ENCODE results near the gene CD93.

CD93 gene

DNA sequence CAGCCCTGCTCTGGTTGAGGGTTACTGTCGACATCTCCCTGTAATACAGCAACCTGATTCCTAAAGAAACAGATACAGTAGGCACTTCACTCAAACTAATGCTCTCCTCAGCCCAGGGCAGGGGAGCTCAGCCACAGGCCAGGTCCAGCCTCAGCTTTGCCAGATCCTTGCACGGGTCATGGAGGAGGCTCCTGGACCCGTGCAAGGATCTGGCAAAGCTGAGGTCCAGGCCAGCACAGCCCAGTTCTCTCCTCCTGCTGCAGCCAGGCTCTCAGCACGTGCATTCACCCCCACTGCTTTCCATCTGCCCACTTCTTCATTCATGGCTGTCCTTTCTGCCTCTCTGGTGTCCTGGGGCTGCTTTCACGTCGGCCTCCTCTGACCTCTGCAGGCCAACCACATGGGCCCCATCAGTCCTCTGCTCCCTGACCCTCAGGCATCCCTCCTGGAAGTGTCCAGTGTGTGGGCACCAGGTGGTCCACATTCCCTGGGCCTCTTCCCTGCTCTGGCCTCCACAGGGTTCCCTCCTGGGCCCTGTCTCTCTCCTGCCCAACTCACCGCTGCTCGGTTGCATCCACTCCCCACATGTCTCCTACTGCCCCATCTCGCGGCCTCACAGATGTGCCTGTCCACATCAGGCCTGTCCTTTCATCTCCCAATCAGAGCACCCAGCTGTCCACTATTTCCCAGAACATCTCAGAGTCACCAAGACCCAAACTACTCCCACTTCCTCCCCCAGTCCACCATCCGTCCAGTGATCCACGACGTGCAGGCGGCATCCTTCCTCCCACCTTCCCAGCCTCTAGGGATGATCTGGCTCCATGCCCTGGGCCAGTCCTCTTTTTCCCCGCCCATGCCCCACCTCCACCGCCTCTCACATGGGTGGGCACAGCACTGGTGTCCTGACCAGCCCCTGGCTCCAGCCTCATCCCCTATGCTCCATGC lies 11.8 kb upstream of the CD93 start:
- TF ChIP-seq GATA2 (IDR thresholded peaks at IDR 0.05; ENCODE audit: low read depth, low read length) (no peak), GATA3 (IDR thresholded peaks at IDR 0.05; ENCODE audit: low read depth, low read length) (no peak)

DNA sequence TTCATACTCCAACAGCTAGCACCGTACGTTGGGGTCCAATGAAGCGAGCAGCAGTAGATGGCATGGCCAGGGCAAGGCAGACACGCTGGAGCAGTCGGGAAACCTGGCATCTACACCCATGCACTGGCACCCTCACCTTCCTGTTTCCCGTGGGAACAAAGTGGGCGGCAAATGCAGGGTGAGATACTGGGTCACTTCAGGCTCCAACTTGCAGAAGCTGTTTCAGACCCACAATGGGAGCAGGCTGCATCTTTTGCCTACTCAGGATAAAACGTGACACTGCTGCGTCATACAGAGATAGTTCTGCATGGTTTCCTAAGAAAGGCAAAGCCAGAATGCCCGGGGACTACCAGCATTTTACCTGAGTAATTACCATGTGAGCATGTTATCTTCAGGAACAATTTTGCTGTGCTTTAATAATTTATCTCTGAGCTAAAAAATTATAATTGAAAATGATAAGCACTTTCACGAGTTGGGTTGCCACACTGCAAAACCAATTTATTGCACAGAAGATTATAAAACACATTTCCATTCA lies 10.9 kb upstream of the CD93 start:
- TF ChIP-seq GATA3 (IDR thresholded peaks at IDR 0.05; ENCODE audit: low read depth, low read length) (no peak), GATA2 (IDR thresholded peaks at IDR 0.05; ENCODE audit: low read depth, low read length) (no peak)

DNA sequence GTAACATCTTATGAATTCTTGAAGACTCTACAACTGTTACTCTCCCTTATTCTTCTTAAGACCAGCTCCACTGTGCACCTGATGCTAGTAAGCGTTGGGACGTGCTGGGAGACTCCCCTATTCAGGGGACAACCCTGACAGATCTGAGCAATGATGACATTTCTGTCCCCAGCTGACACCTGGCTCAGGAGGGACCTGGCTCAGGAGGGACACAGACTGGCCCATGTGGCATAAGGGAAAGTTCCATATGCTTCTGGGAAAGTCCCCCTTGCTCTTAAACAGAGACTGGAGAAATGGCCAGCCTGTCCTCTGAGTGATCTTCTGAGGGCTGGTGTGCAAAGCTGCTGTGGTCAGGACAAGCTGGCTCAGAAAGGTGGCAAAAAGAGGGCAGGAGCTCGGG lies 10.0 kb upstream of the CD93 start:
- TF ChIP-seq GATA2 (IDR thresholded peaks at IDR 0.05; ENCODE audit: low read depth, low read length) (no peak), GATA3 (IDR thresholded peaks at IDR 0.05; ENCODE audit: low read depth, low read length) (no peak)

DNA sequence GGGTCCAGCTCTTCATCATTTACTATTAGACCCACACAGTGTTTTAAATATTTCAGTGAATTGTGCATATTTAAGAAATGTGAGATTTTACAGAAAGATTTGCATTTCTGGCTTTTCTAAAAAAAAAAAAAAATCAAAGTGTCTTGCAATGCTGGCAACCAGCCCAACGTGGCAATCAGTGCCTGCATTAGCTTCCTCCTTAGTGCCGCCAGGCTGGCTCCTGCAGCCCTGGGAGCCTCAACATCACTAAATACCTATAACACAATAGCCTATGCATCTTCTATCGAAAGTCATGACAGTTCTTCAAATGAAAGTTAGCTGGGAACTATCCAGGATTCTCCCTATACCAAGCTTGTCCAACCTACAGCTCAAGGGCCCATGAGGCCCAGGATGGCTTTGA lies 9.4 kb upstream of the CD93 start:
- no peak for TF ChIP-seq GATA3 (IDR thresholded peaks at IDR 0.05; ENCODE audit: low read depth, low read length)
- TF ChIP-seq GATA2 (IDR thresholded peaks at IDR 0.05; ENCODE audit: low read depth, low read length) = no peak

- TF ChIP-seq GATA3 (IDR thresholded peaks at IDR 0.05; ENCODE audit: low read depth, low read length) (no peak), GATA2 (IDR thresholded peaks at IDR 0.05; ENCODE audit: low read depth, low read length) (no peak)
Measured at GRCh38 chr20:23094927-23095326, 8.8 kb upstream of the CD93 start.

GRCh38 chr20:23094213-23094896 lies 8.2 kb upstream of the CD93 start:
- no peak for TF ChIP-seq GATA3 (IDR thresholded peaks at IDR 0.05; ENCODE audit: low read depth, low read length)
- no peak for TF ChIP-seq GATA2 (IDR thresholded peaks at IDR 0.05; ENCODE audit: low read depth, low read length)

- TF ChIP-seq GATA2 (IDR thresholded peaks at IDR 0.05; ENCODE audit: low read depth, low read length) (no peak), GATA3 (IDR thresholded peaks at IDR 0.05; ENCODE audit: low read depth, low read length) (no peak)
Measured at GRCh38 chr20:23093613-23094012, 7.5 kb upstream of the CD93 start.

GRCh38 chr20:23092861-23093495 lies 6.9 kb upstream of the CD93 start:
- no peak for TF ChIP-seq GATA2 (IDR thresholded peaks at IDR 0.05; ENCODE audit: low read depth, low read length)

DNA sequence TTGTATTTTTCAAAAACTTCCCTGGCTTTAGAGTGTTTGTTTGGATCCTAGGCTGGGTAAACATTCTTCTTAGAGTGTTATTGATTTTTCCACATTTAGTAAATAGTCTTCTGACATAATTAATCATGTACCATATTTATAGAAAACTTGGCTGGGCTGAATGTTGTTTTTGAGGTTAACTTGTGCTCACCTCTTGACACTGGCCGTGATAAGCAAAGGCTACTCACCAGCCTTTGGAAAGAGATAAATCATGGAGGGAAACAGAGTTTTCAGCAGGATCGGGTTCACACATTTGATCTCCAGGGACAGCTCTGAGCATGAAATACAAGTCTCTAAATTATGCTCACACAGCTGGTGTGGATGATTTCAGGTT lies 6.2 kb upstream of the CD93 start:
- no peak for TF ChIP-seq GATA3 (IDR thresholded peaks at IDR 0.05; ENCODE audit: low read depth, low read length)

- TF ChIP-seq GATA2 (IDR thresholded peaks at IDR 0.05; ENCODE audit: low read depth, low read length) (no peak), GATA3 (IDR thresholded peaks at IDR 0.05; ENCODE audit: low read depth, low read length) (no peak)
Measured at GRCh38 chr20:23091721-23092383, 5.7 kb upstream of the CD93 start.

DNA sequence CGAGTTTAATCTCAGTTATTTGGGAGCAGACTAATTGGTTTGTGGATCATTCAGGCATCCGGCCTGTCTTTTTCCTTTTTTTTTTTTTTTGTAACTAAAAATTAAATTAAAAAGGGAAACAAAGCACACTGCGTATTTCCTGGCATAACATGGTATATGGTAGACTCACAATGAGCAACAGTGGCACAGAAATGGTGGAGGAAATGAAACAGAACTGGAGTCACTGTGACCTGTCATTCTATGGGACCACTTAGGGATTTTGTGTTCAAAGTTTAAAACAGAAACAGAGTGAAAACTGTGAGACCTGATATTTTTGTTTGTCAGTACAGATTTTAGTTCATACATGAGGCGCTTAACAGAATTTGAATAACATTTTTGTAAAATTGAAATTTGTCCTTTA lies 4.8 kb upstream of the CD93 start:
- TF ChIP-seq GATA3 (IDR thresholded peaks at IDR 0.05; ENCODE audit: low read depth, low read length) (no peak), GATA2 (IDR thresholded peaks at IDR 0.05; ENCODE audit: low read depth, low read length) (no peak)

DNA sequence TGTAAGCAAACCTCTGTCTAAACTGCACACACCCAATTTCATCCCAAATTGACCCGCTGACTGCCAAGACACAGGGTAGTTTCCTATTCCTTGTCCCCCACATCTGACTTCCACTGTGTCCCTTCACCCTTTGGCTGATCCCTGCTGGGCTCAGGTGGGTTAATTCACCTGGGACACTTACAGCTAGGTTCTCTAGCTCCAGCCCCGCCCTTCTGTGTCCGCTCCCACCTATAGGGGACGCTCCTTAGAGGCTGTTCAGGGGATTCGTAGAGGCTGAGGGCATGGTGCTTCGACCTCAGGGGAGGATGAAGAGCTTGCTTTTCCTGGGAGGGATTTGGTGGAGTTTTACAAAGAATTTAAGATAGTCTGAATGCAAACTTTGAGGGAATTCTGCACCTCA lies 4.0 kb upstream of the CD93 start:
- TF ChIP-seq GATA3 (IDR thresholded peaks at IDR 0.05; ENCODE audit: low read depth, low read length) (no peak), GATA2 (IDR thresholded peaks at IDR 0.05; ENCODE audit: low read depth, low read length) (no peak)

GRCh38 chr20:23088866-23089265 lies 2.7 kb upstream of the CD93 start:
- TF ChIP-seq GATA2 (IDR thresholded peaks at IDR 0.05; ENCODE audit: low read depth, low read length) = no peak
- no peak for TF ChIP-seq GATA3 (IDR thresholded peaks at IDR 0.05; ENCODE audit: low read depth, low read length)

Measured in SH-SY5Y (cell line).